Central memory CD8-positive, alpha-beta T cell (primary cell): ENCODE results near the gene OST4.
A peak's percentile ranks its signal among the peaks of the same experiment; 100 is the strongest.

Source experiments
- ATAC-seq: fragments of 150-1000 bp; cut with Tn5 transposase; replicated peaks from 2 replicates; pipeline ENCODE4 v1.10.0; 2022; ENCODE audit warnings: mild to moderate bottlenecking, moderate FRiP score, moderate number of reproducible peaks; ENCODE audit not compliant: poor library complexity, severe bottlenecking; ENCODE audit errors: extremely low read depth
- DNase-seq, 2 donors: peaks; one replicate each; pipeline ENCODE4 v3.0.0; 2021; ENCODE audit warnings: low spot score in 2 of 2
- H3K27ac Mint-ChIP-seq: one replicate; pipeline ENCODE4 v1.8.0; 2022; ENCODE audit warnings: low read depth, mild to moderate bottlenecking, moderate library complexity, mixed read lengths
- H3K27me3 Mint-ChIP-seq: one replicate; pipeline ENCODE4 v1.8.0; 2022; ENCODE audit warnings: mixed read lengths
- H3K36me3 Mint-ChIP-seq: one replicate; pipeline ENCODE4 v1.8.0; 2022; ENCODE audit warnings: mild to moderate bottlenecking, moderate library complexity, mixed read lengths; ENCODE audit not compliant: insufficient read depth
- H3K4me1 Mint-ChIP-seq: one replicate; pipeline ENCODE4 v1.8.0; 2022; ENCODE audit warnings: mixed read lengths
- H3K4me3 Mint-ChIP-seq: one replicate; pipeline ENCODE4 v1.8.0; 2022; ENCODE audit warnings: mild to moderate bottlenecking, moderate library complexity, mixed read lengths
- H3K9me3 Mint-ChIP-seq: one replicate; pipeline ENCODE4 v1.8.0; 2022; ENCODE audit warnings: mixed read lengths

Gene OST4

GRCh38 chr2:27038012-27038411 lies 33.4 kb downstream of the OST4 start:
- no peak for ATAC-seq
- Mint-ChIP-seq H3K4me1 (peaks cover 33% of the 10 kb centered on the region), H3K27ac (no peak overlapping the region), H3K9me3 (no peaks in the 10 kb centered on the region), H3K36me3 (peaks cover 19% of the 10 kb centered on the region), H3K27me3 (no peaks in the 10 kb centered on the region), H3K4me3 (no peak overlapping the region)
- DNase-seq: no peak

- Mint-ChIP-seq H3K4me1 (peaks cover 52% of the 10 kb centered on the region), H3K4me3 (peak overlapping the region; percentile 92), H3K36me3 (peaks cover 6% of the 10 kb centered on the region), H3K27me3 (no peaks in the 10 kb centered on the region), H3K27ac (peak overlapping the region; percentile 89), H3K9me3 (no peaks in the 10 kb centered on the region)
- ATAC-seq: peak; percentile 29
- DNase-seq: no peak
Observed at GRCh38 chr2:27033253-27033852, 38.1 kb downstream of the OST4 start.

GRCh38 chr2:27032495-27033252 lies 38.8 kb downstream of the OST4 start, which contains the start of gene TMEM214:
TSS of gene TMEM214 (plus strand) at chr2:27032965. CDS start at chr2:27033016, 51 bp downstream.
- Mint-ChIP-seq H3K9me3 (no peaks in the 10 kb centered on the region), H3K4me3 (peak within 1 kb of the TSS; percentile 92), H3K4me1 (peaks cover 52% of the 10 kb centered on the region), H3K27me3 (no peaks in the 10 kb centered on the region), H3K36me3 (peaks cover 10% of the 10 kb centered on the region), H3K27ac (peak within 1 kb of the TSS; percentile 89)
- peak; percentile 43 to 50 for DNase-seq
- peak; percentile 94 for ATAC-seq

GRCh38 chr2:27029051-27029450 lies 42.4 kb downstream of the OST4 start:
- ATAC-seq: no peak

GRCh38 chr2:27027211-27027651 lies 44.2 kb downstream of the OST4 start:
- Mint-ChIP-seq H3K9me3 (no peaks in the 10 kb centered on the region), H3K27me3 (no peaks in the 10 kb centered on the region), H3K4me3 (no peak overlapping the region), H3K36me3 (peaks cover 11% of the 10 kb centered on the region), H3K4me1 (peaks cover 16% of the 10 kb centered on the region), H3K27ac (peak overlapping the region; percentile 13)
- DNase-seq: no peak
- ATAC-seq: no peak

More at GRCh38 chr2:27029051-27029450, 42.4 kb downstream of the OST4 start:
- DNase-seq: no peak
- Mint-ChIP-seq H3K27ac (no peak overlapping the region), H3K9me3 (no peaks in the 10 kb centered on the region), H3K4me1 (peaks cover 29% of the 10 kb centered on the region), H3K4me3 (no peak overlapping the region), H3K36me3 (peaks cover 13% of the 10 kb centered on the region), H3K27me3 (no peaks in the 10 kb centered on the region)

GRCh38 chr2:27025861-27026851 lies 45.3 kb downstream of the OST4 start:
- Mint-ChIP-seq H3K9me3 (no peaks in the 10 kb centered on the region), H3K36me3 (peaks cover 11% of the 10 kb centered on the region), H3K4me3 (no peak overlapping the region), H3K27ac (peak overlapping the region; percentile 13), H3K4me1 (peaks cover 6% of the 10 kb centered on the region), H3K27me3 (no peaks in the 10 kb centered on the region)
- ATAC-seq (no peak), DNase-seq (no peak)

- Mint-ChIP-seq H3K4me1 (peaks cover 6% of the 10 kb centered on the region), H3K27ac (no peak overlapping the region), H3K27me3 (no peaks in the 10 kb centered on the region), H3K9me3 (no peaks in the 10 kb centered on the region), H3K4me3 (no peak overlapping the region), H3K36me3 (peaks cover 11% of the 10 kb centered on the region)
- DNase-seq (no peak), ATAC-seq (no peak)
Observed at GRCh38 chr2:27025281-27025800, 46.1 kb downstream of the OST4 start.

- H3K4me1 Mint-ChIP-seq: peaks cover 6% of the 10 kb centered on the region
- H3K36me3 Mint-ChIP-seq: peaks cover 11% of the 10 kb centered on the region
- no peak overlapping the region for H3K27ac Mint-ChIP-seq
- DNase-seq: no peak
- H3K27me3 Mint-ChIP-seq: no peaks in the 10 kb centered on the region
- H3K9me3 Mint-ChIP-seq: no peaks in the 10 kb centered on the region
- no peak overlapping the region for H3K4me3 Mint-ChIP-seq
- ATAC-seq: no peak
Observed at GRCh38 chr2:27024812-27025211, 46.6 kb downstream of the OST4 start.

GRCh38 chr2:27024188-27024587 lies 47.3 kb downstream of the OST4 start:
- Mint-ChIP-seq H3K27ac (no peak overlapping the region), H3K36me3 (peaks cover 9% of the 10 kb centered on the region), H3K9me3 (no peaks in the 10 kb centered on the region), H3K4me1 (no peaks in the 10 kb centered on the region), H3K27me3 (no peaks in the 10 kb centered on the region), H3K4me3 (no peak overlapping the region)
- ATAC-seq: no peak
- DNase-seq: no peak

- no peak overlapping the region for H3K4me3 Mint-ChIP-seq
- H3K36me3 Mint-ChIP-seq: peaks cover 9% of the 10 kb centered on the region
- no peaks in the 10 kb centered on the region for H3K4me1 Mint-ChIP-seq
- no peak overlapping the region for H3K27ac Mint-ChIP-seq
- DNase-seq: no peak
- no peaks in the 10 kb centered on the region for H3K9me3 Mint-ChIP-seq
- H3K27me3 Mint-ChIP-seq: no peaks in the 10 kb centered on the region
- ATAC-seq: no peak
Observed at GRCh38 chr2:27023740-27024139, 47.7 kb downstream of the OST4 start.

GRCh38 chr2:27021253-27022049 lies 50.0 kb downstream of the OST4 start:
- Mint-ChIP-seq H3K27me3 (no peaks in the 10 kb centered on the region), H3K27ac (no peak overlapping the region), H3K4me3 (no peak overlapping the region), H3K36me3 (peaks cover 1% of the 10 kb centered on the region), H3K9me3 (no peaks in the 10 kb centered on the region), H3K4me1 (no peaks in the 10 kb centered on the region)
- no peak for DNase-seq
- ATAC-seq: no peak
